ENCODE measurements around the gene CBX3. TPM values are rescaled to one million over a fixed set of nuclear protein-coding genes. Genes with fewer than 3 reads are reported as not detected.
"Not testable (repeated sequence)": the region's sequence is repeated elsewhere in the genome, so short reads cannot be mapped to it uniquely, and the experiment has no call there.

Gene CBX3
- polyA plus RNA-seq (2013, experiment 1 of 2; ENCODE audit: insufficient read length): 210 TPM
- polyA plus RNA-seq (2013, experiment 2 of 2; ENCODE audit: insufficient read length): 198 TPM

- DNase-seq: no peak
Measured at GRCh38 chr7:26201247-26202018, at the start of gene CBX3. TSS of gene CBX3 (plus strand) at chr7:26201745. CDS start at chr7:26202999, 1,254 bp downstream.

DNA sequence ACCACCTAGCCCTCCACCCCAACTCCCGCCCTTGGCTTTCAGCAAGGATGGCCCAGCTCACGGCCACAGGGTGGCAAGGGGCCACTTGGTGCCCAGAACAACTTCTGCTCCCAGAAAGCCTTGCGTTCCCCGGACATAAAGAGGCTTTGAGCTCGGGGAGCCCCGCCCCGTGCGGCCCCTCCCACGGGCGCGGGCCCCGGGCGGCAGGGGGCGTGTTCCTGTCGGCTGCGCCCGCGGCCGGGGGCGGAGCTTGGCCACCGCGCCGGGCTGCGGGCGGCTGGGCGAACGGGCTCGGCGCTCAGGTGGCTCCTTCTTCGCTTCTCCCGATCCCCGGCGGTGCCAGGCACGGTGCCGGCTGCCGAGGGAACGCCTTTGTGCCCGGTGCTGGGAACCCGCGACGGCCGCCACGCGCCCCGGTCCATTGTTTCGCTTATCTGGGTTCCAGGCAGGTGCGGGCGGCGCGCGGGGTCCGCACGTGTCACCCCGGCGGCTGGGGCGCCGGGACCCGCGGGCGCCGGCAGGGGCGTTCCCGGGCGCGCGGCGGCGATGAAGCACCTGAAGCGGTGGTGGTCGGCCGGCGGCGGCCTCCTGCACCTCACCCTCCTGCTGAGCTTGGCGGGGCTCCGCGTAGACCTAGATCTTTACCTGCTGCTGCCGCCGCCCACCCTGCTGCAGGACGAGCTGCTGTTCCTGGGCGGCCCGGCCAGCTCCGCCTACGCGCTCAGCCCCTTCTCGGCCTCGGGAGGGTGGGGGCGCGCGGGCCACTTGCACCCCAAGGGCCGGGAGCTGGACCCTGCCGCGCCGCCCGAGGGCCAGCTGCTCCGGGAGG, 49.4 kb upstream of the CBX3 start, which contains the start of gene NFE2L3:
TSS of gene NFE2L3 (plus strand) at position 246 of the 829 bp plus-strand sequence. CDS start at position 547, 301 bp downstream.
- peak; percentile 68 for DNase-seq

DNA sequence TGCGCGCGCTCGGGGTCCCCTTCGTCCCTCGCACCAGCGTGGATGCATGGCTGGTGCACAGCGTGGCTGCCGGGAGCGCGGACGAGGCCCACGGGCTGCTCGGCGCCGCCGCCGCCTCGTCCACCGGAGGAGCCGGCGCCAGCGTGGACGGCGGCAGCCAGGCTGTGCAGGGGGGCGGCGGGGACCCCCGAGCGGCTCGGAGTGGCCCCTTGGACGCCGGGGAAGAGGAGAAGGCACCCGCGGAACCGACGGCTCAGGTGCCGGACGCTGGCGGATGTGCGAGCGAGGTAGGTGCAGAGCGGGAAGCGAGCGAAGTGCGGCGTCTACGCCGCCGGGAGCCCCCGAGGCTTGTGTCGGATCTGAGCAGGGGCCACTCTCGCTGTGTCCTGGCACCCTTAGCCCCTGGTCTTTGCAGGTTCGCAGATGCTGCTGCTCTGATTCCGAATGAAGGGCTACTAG, 48.7 kb upstream of the CBX3 start:
- not testable (repeated sequence) for DNase-seq

- no peak for DNase-seq
Measured at GRCh38 chr7:26153241-26153822, 48.2 kb upstream of the CBX3 start.

DNA sequence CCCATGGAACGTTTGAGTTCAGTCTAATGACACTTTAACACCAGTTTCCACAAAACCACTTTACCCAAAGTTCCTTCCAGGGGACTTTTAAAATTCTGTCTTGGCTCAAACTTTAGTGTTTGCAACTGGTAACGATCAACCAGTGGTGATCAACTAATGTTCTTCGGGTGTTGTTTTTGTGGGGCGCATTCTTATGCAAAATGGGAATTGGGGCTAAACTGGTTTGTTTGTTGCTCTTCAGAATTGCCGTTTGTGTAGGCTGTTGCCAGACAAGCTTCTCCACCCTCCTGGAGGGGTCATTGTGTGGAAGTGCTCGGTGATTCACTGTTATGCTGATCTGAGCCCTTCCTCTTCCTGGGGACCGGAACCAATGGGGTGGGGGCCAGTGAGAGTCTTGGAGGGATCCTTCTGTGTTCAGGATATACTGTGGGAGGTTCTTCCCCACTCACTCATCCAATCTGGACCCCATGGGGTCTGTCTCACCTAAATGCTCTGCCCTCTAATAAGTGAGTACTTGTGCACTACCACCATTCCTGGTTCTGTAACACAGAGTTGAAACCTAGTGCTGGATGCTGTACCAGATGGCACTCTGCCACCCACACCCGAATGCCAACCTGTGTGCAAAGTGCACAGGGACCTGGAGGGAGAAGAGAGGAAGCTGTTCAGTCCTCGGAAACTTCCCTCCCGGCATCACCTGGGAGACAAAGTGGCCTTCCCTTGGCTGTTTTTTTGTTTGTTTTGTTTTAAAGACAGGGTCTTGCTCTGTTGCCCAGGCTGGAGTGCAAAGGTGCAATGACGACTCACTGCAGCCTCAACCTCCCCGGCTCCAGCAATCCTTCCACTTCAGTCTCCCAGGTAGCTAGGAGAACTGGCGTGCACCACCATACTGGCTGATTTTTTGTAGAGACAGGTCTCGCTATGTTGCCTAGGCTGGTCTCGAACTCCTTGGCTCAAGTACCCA, 47.4 kb upstream of the CBX3 start:
- DNase-seq: peak; percentile 17

GRCh38 chr7:26155531-26156375, 45.8 kb upstream of the CBX3 start:
- peak; percentile 27 for DNase-seq

GRCh38 chr7:26156451-26157420, 44.8 kb upstream of the CBX3 start:
- DNase-seq: peak; percentile 91

- no peak for DNase-seq
Measured at GRCh38 chr7:26157520-26158105, 43.9 kb upstream of the CBX3 start.

GRCh38 chr7:26159243-26159642, 42.3 kb upstream of the CBX3 start:
- DNase-seq: peak; percentile 48

- DNase-seq: no peak
Measured at GRCh38 chr7:26160896-26161295, 40.6 kb upstream of the CBX3 start.

GRCh38 chr7:26162431-26162830, 39.1 kb upstream of the CBX3 start:
- DNase-seq: no peak

DNA sequence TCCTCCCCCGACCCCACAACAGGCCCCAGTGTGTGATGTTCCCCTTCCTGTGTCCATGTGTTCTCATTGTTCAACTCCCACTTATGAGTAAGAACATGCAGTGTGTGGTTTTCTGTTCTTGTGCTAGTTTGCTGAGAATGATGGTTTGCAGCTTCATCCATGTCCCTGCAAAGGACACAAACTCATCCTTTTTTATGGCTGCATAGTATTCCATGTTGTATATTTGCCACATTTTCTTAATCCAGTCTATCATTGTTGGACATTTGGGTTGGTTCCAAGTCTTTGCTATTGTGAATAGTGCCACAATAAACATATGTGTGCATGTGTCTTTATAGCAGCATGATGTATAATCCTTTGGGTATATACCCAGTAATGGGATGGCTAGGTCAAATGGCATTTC, 37.7 kb upstream of the CBX3 start:
- not testable (repeated sequence) for DNase-seq

DNA sequence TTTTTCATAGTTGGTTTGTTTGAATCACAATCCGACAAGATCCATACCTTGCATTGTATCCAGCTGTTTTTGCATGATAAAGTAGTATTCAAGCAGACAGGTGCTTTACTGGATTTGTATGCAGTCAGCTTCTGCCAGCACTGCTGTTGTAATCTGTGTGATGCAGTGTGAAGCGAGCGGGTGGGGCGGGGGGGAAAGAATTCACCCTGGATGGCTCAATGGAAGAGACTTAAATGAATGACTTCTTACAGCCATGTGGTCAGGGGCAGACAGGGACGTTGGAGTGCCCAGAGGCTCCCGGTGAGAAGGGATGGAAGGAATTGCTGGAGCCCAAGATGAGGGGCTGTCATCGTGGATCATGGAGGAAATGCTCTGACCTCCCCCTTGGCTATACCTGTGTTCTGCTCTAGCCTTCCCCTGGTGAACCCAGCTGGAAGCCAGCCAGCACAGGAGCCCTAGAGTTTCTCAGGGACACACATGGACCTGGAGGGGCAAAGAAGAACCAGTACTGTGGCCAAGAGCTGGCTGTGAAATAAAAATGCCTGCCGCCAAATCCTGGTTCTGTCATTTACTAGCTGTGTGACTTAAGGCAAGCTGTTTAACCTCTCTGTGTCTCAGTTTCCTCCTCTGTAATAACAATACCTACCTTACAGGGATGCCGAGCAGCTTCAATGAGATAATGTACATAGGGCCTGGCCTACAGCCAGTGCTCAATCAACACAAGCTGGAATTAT, 35.4 kb upstream of the CBX3 start:
- no peak for DNase-seq

- no peak for DNase-seq
Measured at GRCh38 chr7:26166684-26167266, 34.8 kb upstream of the CBX3 start.

GRCh38 chr7:26167303-26167934, 34.1 kb upstream of the CBX3 start:
- no peak for DNase-seq

DNA sequence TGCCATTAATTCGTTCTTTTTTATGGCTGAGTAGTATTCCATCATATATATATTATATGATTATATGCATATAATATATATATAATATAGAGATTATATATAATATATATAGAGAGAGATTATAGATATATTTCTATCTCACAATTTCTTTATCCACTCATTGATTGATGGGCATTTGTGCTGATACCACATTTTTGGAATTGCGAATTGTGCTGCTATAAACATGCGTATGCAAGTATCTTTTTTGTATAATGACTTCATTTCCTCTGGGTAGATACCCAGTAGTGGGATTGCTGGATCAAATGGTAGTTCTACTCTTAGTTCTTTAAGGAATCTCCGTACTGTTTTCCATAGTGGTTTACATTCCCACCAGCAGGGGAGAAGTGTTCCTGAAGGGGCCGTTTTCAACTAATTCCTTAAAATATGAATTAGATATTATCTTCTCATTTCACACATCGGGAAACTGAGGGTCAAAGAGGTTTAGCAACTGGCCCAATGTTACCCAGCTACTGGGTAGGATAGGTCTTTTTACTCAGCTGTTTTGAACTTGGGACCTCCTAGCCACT, 33.0 kb upstream of the CBX3 start:
- no peak for DNase-seq

GRCh38 chr7:26169271-26169670, 32.3 kb upstream of the CBX3 start:
- DNase-seq: no peak
